ENCODE results near the gene ANO2. TPM values are rescaled to one million over a fixed set of nuclear protein-coding genes. Genes with fewer than 3 reads are reported as not detected.
A peak's percentile ranks its signal among the peaks of the same experiment; 100 is the strongest.

Gene ANO2
- total RNA-seq, 1 experiment from 2014 or later = 2.3 TPM

GRCh38 chr12:5567016-5567725 lies 377.9 kb downstream of the ANO2 start:
- H3K27ac ChIP-seq = peak overlapping the region; percentile 91
- no peaks in the 10 kb centered on the region for H3K36me3 ChIP-seq
- H3K9me3 ChIP-seq (replicated peaks) = no peaks in the 10 kb centered on the region
- H3K4me3 ChIP-seq = peak overlapping the region; percentile 36
- H3K27me3 ChIP-seq = no peaks in the 10 kb centered on the region
- peaks cover 36% of the 10 kb centered on the region for H3K4me1 ChIP-seq
- peak; percentile 97 for DNase-seq

GRCh38 chr12:5565933-5566599 lies 379.0 kb downstream of the ANO2 start:
- Histone ChIP-seq H3K4me1 (peaks cover 36% of the 10 kb centered on the region), H3K36me3 (no peaks in the 10 kb centered on the region), H3K27ac (peak overlapping the region; percentile 91), H3K9me3 (replicated peaks) (no peaks in the 10 kb centered on the region), H3K4me3 (no peak overlapping the region), H3K27me3 (no peaks in the 10 kb centered on the region)
- no peak for DNase-seq

- Histone ChIP-seq H3K36me3 (no peaks in the 10 kb centered on the region), H3K9me3 (replicated peaks) (no peaks in the 10 kb centered on the region), H3K4me3 (no peak overlapping the region), H3K4me1 (peaks cover 16% of the 10 kb centered on the region), H3K27ac (no peak overlapping the region), H3K27me3 (no peaks in the 10 kb centered on the region)
- no peak for DNase-seq
These were observed 382.5 kb downstream of the ANO2 start for GRCh38 chr12:5562581-5562980.

- Histone ChIP-seq H3K27ac (no peak overlapping the region), H3K27me3 (no peaks in the 10 kb centered on the region), H3K9me3 (replicated peaks) (no peaks in the 10 kb centered on the region), H3K4me1 (peaks cover 23% of the 10 kb centered on the region), H3K36me3 (no peaks in the 10 kb centered on the region), H3K4me3 (no peak overlapping the region)
- no peak for DNase-seq
These were observed 383.2 kb downstream of the ANO2 start for GRCh38 chr12:5561846-5562245.

- DNase-seq = no peak
- peaks cover 21% of the 10 kb centered on the region for H3K4me1 ChIP-seq
- H3K36me3 ChIP-seq = no peaks in the 10 kb centered on the region
- H3K27ac ChIP-seq = no peak overlapping the region
- H3K4me3 ChIP-seq = no peak overlapping the region
- H3K9me3 ChIP-seq (replicated peaks) = no peaks in the 10 kb centered on the region
- H3K27me3 ChIP-seq = no peaks in the 10 kb centered on the region
These were observed 384.0 kb downstream of the ANO2 start for GRCh38 chr12:5561057-5561456.

GRCh38 chr12:5560265-5560664 lies 384.8 kb downstream of the ANO2 start:
- Histone ChIP-seq H3K36me3 (no peaks in the 10 kb centered on the region), H3K9me3 (replicated peaks) (no peaks in the 10 kb centered on the region), H3K27ac (no peak overlapping the region), H3K4me1 (peaks cover 18% of the 10 kb centered on the region), H3K4me3 (no peak overlapping the region), H3K27me3 (no peaks in the 10 kb centered on the region)
- DNase-seq = no peak

GRCh38 chr12:5557906-5558305 lies 387.2 kb downstream of the ANO2 start:
- Histone ChIP-seq H3K4me1 (peaks cover 18% of the 10 kb centered on the region), H3K27ac (no peak overlapping the region), H3K4me3 (no peak overlapping the region), H3K27me3 (no peaks in the 10 kb centered on the region), H3K36me3 (no peaks in the 10 kb centered on the region), H3K9me3 (replicated peaks) (no peaks in the 10 kb centered on the region)
- no peak for DNase-seq

- DNase-seq = peak in 1 of 2 experiments; percentile 61
- no peaks in the 10 kb centered on the region for H3K36me3 ChIP-seq
- H3K4me3 ChIP-seq = no peak overlapping the region
These were observed 387.9 kb downstream of the ANO2 start for GRCh38 chr12:5556946-5557673.

GRCh38 chr12:5556033-5556614 lies 388.9 kb downstream of the ANO2 start:
- H3K9me3 ChIP-seq (replicated peaks) = no peaks in the 10 kb centered on the region
- peak in 1 of 2 experiments; percentile 35 for DNase-seq
- no peak overlapping the region for H3K4me3 ChIP-seq

More at GRCh38 chr12:5556946-5557673, 387.9 kb downstream of the ANO2 start:
- Histone ChIP-seq H3K27me3 (no peaks in the 10 kb centered on the region), H3K27ac (no peak overlapping the region), H3K4me1 (peaks cover 18% of the 10 kb centered on the region), H3K9me3 (replicated peaks) (no peaks in the 10 kb centered on the region)

GRCh38 chr12:5554711-5555110 lies 390.3 kb downstream of the ANO2 start:
- no peak overlapping the region for H3K27ac ChIP-seq
- H3K36me3 ChIP-seq = no peaks in the 10 kb centered on the region
- H3K27me3 ChIP-seq = no peaks in the 10 kb centered on the region
- no peaks in the 10 kb centered on the region for H3K9me3 ChIP-seq (replicated peaks)
- H3K4me1 ChIP-seq = peaks cover 18% of the 10 kb centered on the region
- no peak for DNase-seq
- no peak overlapping the region for H3K4me3 ChIP-seq

More at GRCh38 chr12:5556033-5556614, 388.9 kb downstream of the ANO2 start:
- H3K36me3 ChIP-seq = no peaks in the 10 kb centered on the region
- H3K27ac ChIP-seq = no peak overlapping the region
- peaks cover 18% of the 10 kb centered on the region for H3K4me1 ChIP-seq
- no peaks in the 10 kb centered on the region for H3K27me3 ChIP-seq

GRCh38 chr12:5549011-5549410 lies 396.0 kb downstream of the ANO2 start:
- DNase-seq = no peak
- Histone ChIP-seq H3K27ac (no peak overlapping the region), H3K27me3 (no peaks in the 10 kb centered on the region), H3K36me3 (no peaks in the 10 kb centered on the region), H3K9me3 (replicated peaks) (peaks cover 8% of the 10 kb centered on the region; the same call in 1 of the 2 replicates), H3K4me3 (no peak overlapping the region), H3K4me1 (no peaks in the 10 kb centered on the region; the same call in 1 of the 2 replicates)

GRCh38 chr12:5548152-5548943 lies 396.7 kb downstream of the ANO2 start:
- peaks cover 8% of the 10 kb centered on the region; the same call in 1 of the 2 replicates for H3K9me3 ChIP-seq (replicated peaks)
- DNase-seq = no peak
- no peak overlapping the region for H3K4me3 ChIP-seq
- no peaks in the 10 kb centered on the region for H3K36me3 ChIP-seq
- H3K4me1 ChIP-seq = no peaks in the 10 kb centered on the region; the same call in 1 of the 2 replicates
- H3K27me3 ChIP-seq = no peaks in the 10 kb centered on the region
- H3K27ac ChIP-seq = no peak overlapping the region

GRCh38 chr12:5546616-5547015 lies 398.4 kb downstream of the ANO2 start:
- Histone ChIP-seq H3K36me3 (no peaks in the 10 kb centered on the region), H3K4me3 (no peak overlapping the region), H3K27ac (no peak overlapping the region), H3K4me1 (no peaks in the 10 kb centered on the region; the same call in 1 of the 2 replicates), H3K27me3 (no peaks in the 10 kb centered on the region), H3K9me3 (replicated peaks) (peaks cover 8% of the 10 kb centered on the region; the same call in 1 of the 2 replicates)
- no peak for DNase-seq

- no peak for DNase-seq
- Histone ChIP-seq H3K27me3 (no peaks in the 10 kb centered on the region), H3K9me3 (replicated peaks) (0 out of 2 replicates have a peak, but pooled peaks cover under 1% of the 10 kb centered on the region), H3K36me3 (no peaks in the 10 kb centered on the region), H3K4me1 (no peaks in the 10 kb centered on the region), H3K27ac (no peak overlapping the region), H3K4me3 (no peak overlapping the region)
These were observed 407.3 kb downstream of the ANO2 start for GRCh38 chr12:5537771-5538170.

All from SJCRH30 (cell line).